SK-N-SH (cell line): ENCODE results near the gene WBP11. TPM values are rescaled to one million over a fixed set of nuclear protein-coding genes. Genes with fewer than 3 reads are reported as not detected.

Source experiments
- CTCF ChIA-PET: fragments of 300-600, 350-600 bp; formaldehyde crosslinking; extraction: SDS; loops from one replicate; lab custom pipeline; 2021; lab: Yijun Ruan, JAX
- POLR2A ChIA-PET: fragments of 350-600 bp; sonication (Branson Sonifier 250); formaldehyde crosslinking; extraction: SDS; loops from one replicate; lab custom pipeline; 2020; ENCODE audit warnings: antibody characterized with exemption, inconsistent platforms; lab: Yijun Ruan, JAX
- DNase-seq: peaks from one replicate; pipeline ENCODE4 v3.0.0; 2012
- H2AFZ ChIP-seq: fragments of 200-600 bp; sonication (generic); 2 replicates; pipeline ENCODE4 v1.8.1; 2016; ENCODE audit warnings: antibody characterized with exemption, mild to moderate bottlenecking, low read depth
- H3F3A ChIP-seq: fragments of 200-600 bp; sonication (generic); replicated peaks from 2 replicates; pipeline ENCODE3; 2016; ENCODE audit warnings: antibody characterized with exemption, mild to moderate bottlenecking; ENCODE audit not compliant: insufficient read depth
- H3K27ac ChIP-seq, 2 experiments: fragments of 200-500 bp in 1 of 2; fragments of 200-600 bp in 1 of 2; sonication (Bioruptor generic) in 1 of 2; sonication (generic), shearing (Covaris generic) in 1 of 2; 2 replicates each; pipeline versions ENCODE4 v1.5.1 to v1.6.1; 2014 to 2016; ENCODE audit warnings: low read depth in 2 of 2, inconsistent platforms in 1 of 2, low read length in 1 of 2, mild to moderate bottlenecking in 1 of 2, mixed read lengths in 1 of 2
- H3K27me3 ChIP-seq: fragments of 200-600 bp; sonication (generic), shearing (Covaris generic); 2 replicates; pipeline ENCODE4 v1.6.1; 2016; ENCODE audit warnings: mixed run types; ENCODE audit not compliant: insufficient read depth
- H3K36me3 ChIP-seq, 2 experiments: fragments of 200-500 bp in 1 of 2; fragments of 200-600 bp in 1 of 2; sonication (Bioruptor generic) in 1 of 2; sonication (generic) in 1 of 2; replicated peaks in 1 of 2; 2 replicates each; pipeline versions ENCODE3 to v1.5.1; 2014 to 2016; ENCODE audit warnings: low read length in 1 of 2, mild to moderate bottlenecking in 1 of 2; ENCODE audit not compliant: insufficient read depth in 2 of 2, control insufficient read depth in 1 of 2
- H3K4me1 ChIP-seq, 2 experiments: fragments of 200-500 bp in 1 of 2; fragments of 200-600 bp in 1 of 2; sonication (Bioruptor generic) in 1 of 2; sonication (generic), shearing (Covaris generic) in 1 of 2; 2 replicates each; pipeline versions ENCODE4 v1.5.1 to v1.6.1; 2014 to 2016; ENCODE audit warnings: low read depth in 1 of 2, low read length in 1 of 2, mixed run types in 1 of 2; ENCODE audit not compliant: insufficient read depth in 2 of 2, control insufficient read depth in 1 of 2
- H3K4me2 ChIP-seq: fragments of 200-600 bp; sonication (generic), shearing (Covaris generic); 2 replicates; pipeline ENCODE4 v1.6.1; 2017; ENCODE audit warnings: mixed run types
- H3K4me3 ChIP-seq, 2 experiments: fragments of 200-500 bp in 1 of 2; fragments of 200-600 bp in 1 of 2; sonication (Bioruptor generic) in 1 of 2; sonication (generic), shearing (Covaris generic) in 1 of 2; 2 replicates each; pipeline versions ENCODE4 v1.5.1 to v1.8.1; 2014 to 2016; ENCODE audit warnings: low read depth in 2 of 2, inconsistent platforms in 1 of 2, low read length in 1 of 2, mild to moderate bottlenecking in 1 of 2, mixed read lengths in 1 of 2, moderate library complexity in 1 of 2
- H3K79me2 ChIP-seq: fragments of 200-600 bp; sonication (generic); 2 replicates; pipeline ENCODE4 v1.8.1; 2017; ENCODE audit warnings: mild to moderate bottlenecking; ENCODE audit not compliant: insufficient read depth
- H3K9ac ChIP-seq: fragments of 200-600 bp; sonication (generic); 2 replicates; pipeline ENCODE4 v1.6.1; 2017; ENCODE audit warnings: mixed run types
- H3K9me2 ChIP-seq: fragments of 200-600 bp; sonication (generic); 2 replicates; pipeline ENCODE4 v1.6.1; 2017; ENCODE audit warnings: mixed run types
- H3K9me3 ChIP-seq: fragments of 200-600 bp; sonication (generic); 2 replicates; pipeline ENCODE4 v1.6.1; 2017; ENCODE audit warnings: mixed run types, mild to moderate bottlenecking, moderate library complexity
- H4K20me1 ChIP-seq: fragments of 200-600 bp; sonication (generic); 2 replicates; pipeline ENCODE4 v1.6.1; 2017; ENCODE audit warnings: mild to moderate bottlenecking, mixed run types; ENCODE audit not compliant: insufficient read depth
- ELF1 ChIP-seq: IDR thresholded peaks from 2 replicates; pipeline ENCODE4 v1.4.0; 2012
- EP300 ChIP-seq, 2 experiments: IDR thresholded peaks; 2 replicates each; pipeline versions ENCODE4 v1.4.0 to v1.6.1; 2012; ENCODE audit warnings: borderline replicate concordance in 1 of 2, low read depth in 1 of 2, low read length in 1 of 2
- FOXM1 ChIP-seq: IDR thresholded peaks from 2 replicates; pipeline ENCODE4 v1.4.0; 2012; ENCODE audit warnings: low read depth, mild to moderate bottlenecking
- GABPA ChIP-seq: IDR thresholded peaks from 2 replicates; pipeline ENCODE4 v1.4.0; 2012; ENCODE audit warnings: low read depth, mild to moderate bottlenecking
- IRF3 ChIP-seq: fragments of 150-350 bp; IDR thresholded peaks from 2 replicates; pipeline ENCODE4 v1.6.1; 2016; ENCODE audit warnings: mild to moderate bottlenecking, low read depth, low read length
- MEF2A ChIP-seq: IDR thresholded peaks from 2 replicates; pipeline ENCODE4 v1.4.0; 2012; ENCODE audit warnings: low read depth, borderline replicate concordance
- NFIC ChIP-seq: IDR thresholded peaks from 2 replicates; pipeline ENCODE4 v1.4.0; 2012; ENCODE audit warnings: borderline replicate concordance
- PBX3 ChIP-seq: IDR thresholded peaks from 2 replicates; pipeline ENCODE4; 2012
- POLR2AphosphoS5 ChIP-seq: IDR thresholded peaks from 2 replicates; pipeline ENCODE4 v1.6.1; 2012; ENCODE audit warnings: low read depth, low read length
- RAD21 ChIP-seq: IDR thresholded peaks from 2 replicates; pipeline ENCODE4 v1.6.1; 2012; ENCODE audit warnings: mild to moderate bottlenecking, low read length
- RFX5 ChIP-seq: IDR thresholded peaks from 2 replicates; pipeline ENCODE4 v1.6.1; 2012; ENCODE audit warnings: mild to moderate bottlenecking, improper control_type of control experiment, low read length
- SMC3 ChIP-seq: IDR thresholded peaks from 2 replicates; pipeline ENCODE4 v1.6.1; 2012; ENCODE audit warnings: low read depth, low read length, improper control_type of control experiment
- TAF1 ChIP-seq: IDR thresholded peaks from 2 replicates; pipeline ENCODE4 v1.6.1; 2012; ENCODE audit warnings: low read depth, mild to moderate bottlenecking, low read length, moderate library complexity, borderline replicate concordance
- TCF12 ChIP-seq: IDR thresholded peaks from 2 replicates; pipeline ENCODE4 v1.4.0; 2012
- TEAD4 ChIP-seq: IDR thresholded peaks from 2 replicates; pipeline ENCODE4 v1.4.0; 2012; ENCODE audit warnings: mild to moderate bottlenecking, borderline replicate concordance; ENCODE audit not compliant: insufficient read depth
- USF1 ChIP-seq: IDR thresholded peaks from 2 replicates; pipeline ENCODE4 v1.4.0; 2012; ENCODE audit warnings: low read depth, borderline replicate concordance
- YY1 ChIP-seq: IDR thresholded peaks from 2 replicates; pipeline ENCODE4 v1.4.0; 2012; ENCODE audit warnings: low read depth, mild to moderate bottlenecking
- WGBS: methylation state at CpG from one replicate; pipeline ENCODE4 v1.1.6; 2017; ENCODE audit warnings: low lambda C conversion rate; 5-methylcytosine and 5-hydroxymethylcytosine counted together
- polyA plus RNA-seq, 3 experiments: library from polyadenylated mRNA; depleted of rRNA; stranded (reverse); fragments of >200 nt; gene quantifications; 2 replicates each; pipeline ENCODE4 v1.2.3, GENCODE V29; 2012

Gene WBP11
- polyA plus RNA-seq, 1 of the 3 experiments (the other 2 are of a cell fraction) = 18.7 TPM

- DNase-seq = no peak
- H3K9me3 ChIP-seq = no peaks in the 10 kb centered on the region
- no peaks in the 10 kb centered on the region for H3K27me3 ChIP-seq
- WGBS = 75% methylated on average over 4 of the region's 4 CpGs
- no peaks in the 10 kb centered on the region for H3K9me2 ChIP-seq
- TF ChIP-seq EP300 (IDR thresholded peaks at IDR 0.05; ENCODE audit: borderline replicate concordance in 1 of 2, low read depth in 1 of 2, low read length in 1 of 2) (no peak), TEAD4 (no peak), PBX3 (no peak), RFX5 (no peak)
- ChIA-PET POLR2A (no interaction called here), CTCF (no interaction called here)
- H2AFZ ChIP-seq = no peak overlapping the region
- no peaks in the 10 kb centered on the region for H4K20me1 ChIP-seq
- H3F3A ChIP-seq = peaks cover 26% of the 10 kb centered on the region
- H3K4me1 ChIP-seq = peaks cover 8 to 9% of the 10 kb centered on the region in 2 experiments
- no peaks in the 10 kb centered on the region for H3K36me3 ChIP-seq
- no peaks in the 10 kb centered on the region for H3K79me2 ChIP-seq
- no peak overlapping the region for H3K4me3 ChIP-seq
- no peak overlapping the region for H3K4me2 ChIP-seq
- no peak overlapping the region for H3K9ac ChIP-seq
- no peak overlapping the region for H3K27ac ChIP-seq
Observed at GRCh38 chr12:14840616-14841015, 37.3 kb upstream of the WBP11 start.

- peaks cover 32% of the 10 kb centered on the region for H3F3A ChIP-seq
- H3K4me3 ChIP-seq = no peak overlapping the region
- no peaks in the 10 kb centered on the region for H3K79me2 ChIP-seq
- no peak overlapping the region for H3K4me2 ChIP-seq
- H4K20me1 ChIP-seq = no peaks in the 10 kb centered on the region
- H3K36me3 ChIP-seq = no peaks in the 10 kb centered on the region
- H3K9me3 ChIP-seq = no peaks in the 10 kb centered on the region
- H3K9ac ChIP-seq = no peak overlapping the region
- no peak for TF ChIP-seq RAD21
- TF ChIP-seq RFX5 = no peak
- TF ChIP-seq POLR2AphosphoS5 = no peak
- TF ChIP-seq GABPA = no peak
- TF ChIP-seq IRF3 = no peak
- TF ChIP-seq YY1 = no peak
- no peak for TF ChIP-seq TAF1
- TF ChIP-seq FOXM1 = no peak
- no peak for TF ChIP-seq MEF2A
- TF ChIP-seq ELF1 = no peak
- no peak for TF ChIP-seq TCF12
- no peak for TF ChIP-seq USF1
- no peak for TF ChIP-seq SMC3
- TF ChIP-seq NFIC = no peak
- POLR2A ChIA-PET = no interaction called here
- peaks cover 8 to 22% of the 10 kb centered on the region in 2 experiments for H3K4me1 ChIP-seq
- H3K9me2 ChIP-seq = no peaks in the 10 kb centered on the region
- H3K27ac ChIP-seq = no peak overlapping the region
- no peak overlapping the region for H2AFZ ChIP-seq
- CTCF ChIA-PET = no interaction called here
- WGBS = 92% methylated on average over 1 of the region's 1 CpG
- no peaks in the 10 kb centered on the region for H3K27me3 ChIP-seq
- no peak for DNase-seq
Observed at GRCh38 chr12:14839262-14839661, 36.0 kb upstream of the WBP11 start.
